ENCODE results near the gene NLRP13.

- TF ChIP-seq CTCF (IDR thresholded peaks at IDR 0.05) (no peak), POLR2A (IDR thresholded peaks at IDR 0.05) (no peak), POLR2AphosphoS5 (IDR thresholded peaks at IDR 0.05) (no peak), EP300 (IDR thresholded peaks at IDR 0.05) (no peak)
Measured at GRCh38 chr19:55909801-55910200, 22.3 kb downstream of the NLRP13 start.
